Measurements from ENCODE around the gene PROSER2. TPM values are rescaled to one million over a fixed set of nuclear protein-coding genes. Genes with fewer than 3 reads are reported as not detected.

The PROSER2 gene
- total and polyA plus RNA-seq, 9 of the 15 experiments (the other 6 are each of a cell fraction or from before 2014, with no cell fraction given): 0.62 to 14.8 (median 2.9) TPM

- TF ChIP-seq ZNF282 (CRISPR knock-in tag; IDR thresholded peaks at IDR 0.05) (no peak), KLF13 (tag; IDR thresholded peaks at IDR 0.05; ENCODE audit: borderline replicate concordance, low read depth) (no peak), L3MBTL2 (IDR thresholded peaks at IDR 0.05) (no peak), MTA2 (IDR thresholded peaks at IDR 0.05; ENCODE audit: low read depth) (no peak), RAD21 (CRISPR knock-in tag; conservative IDR thresholded peaks at IDR 0.05 in 1 of 2, IDR thresholded peaks at IDR 0.05 in 1 of 2) (peak in 1 of 2 experiments; percentile 10; a peak in 1 of 4 replicates), ZNF324 (CRISPR knock-in tag; IDR thresholded peaks at IDR 0.05) (no peak), ZNF175 (CRISPR knock-in tag; IDR thresholded peaks at IDR 0.05; ENCODE audit: low read depth) (no peak), ZNF3 (CRISPR knock-in tag; IDR thresholded peaks at IDR 0.05) (no peak), ARNT (IDR thresholded peaks at IDR 0.05) (no peak), HCFC1 (IDR thresholded peaks at IDR 0.05; ENCODE audit: low read depth, low read length) (no peak), CREBBP (IDR thresholded peaks at IDR 0.05; ENCODE audit: low read depth, low read length) (no peak), ILF3 (IDR thresholded peaks at IDR 0.05; ENCODE audit: borderline replicate concordance) (no peak), SMAD4 (CRISPR knock-in tag; conservative IDR thresholded peaks at IDR 0.05) (peak; percentile 55), BRF1 (IDR thresholded peaks at IDR 0.05; ENCODE audit: borderline replicate concordance, extremely low read depth, insufficient read length) (no peak), MEF2A (IDR thresholded peaks at IDR 0.05; ENCODE audit: control insufficient read depth, low read depth, low read length) (peak; percentile 90), ZNF696 (CRISPR knock-in tag; conservative IDR thresholded peaks at IDR 0.05) (no peak), PTTG1 (tag; IDR thresholded peaks at IDR 0.05; ENCODE audit: low read depth) (no peak), ZNF217 (CRISPR knock-in tag; IDR thresholded peaks at IDR 0.05) (no peak)
- TF ChIP-seq, protein P1, sequence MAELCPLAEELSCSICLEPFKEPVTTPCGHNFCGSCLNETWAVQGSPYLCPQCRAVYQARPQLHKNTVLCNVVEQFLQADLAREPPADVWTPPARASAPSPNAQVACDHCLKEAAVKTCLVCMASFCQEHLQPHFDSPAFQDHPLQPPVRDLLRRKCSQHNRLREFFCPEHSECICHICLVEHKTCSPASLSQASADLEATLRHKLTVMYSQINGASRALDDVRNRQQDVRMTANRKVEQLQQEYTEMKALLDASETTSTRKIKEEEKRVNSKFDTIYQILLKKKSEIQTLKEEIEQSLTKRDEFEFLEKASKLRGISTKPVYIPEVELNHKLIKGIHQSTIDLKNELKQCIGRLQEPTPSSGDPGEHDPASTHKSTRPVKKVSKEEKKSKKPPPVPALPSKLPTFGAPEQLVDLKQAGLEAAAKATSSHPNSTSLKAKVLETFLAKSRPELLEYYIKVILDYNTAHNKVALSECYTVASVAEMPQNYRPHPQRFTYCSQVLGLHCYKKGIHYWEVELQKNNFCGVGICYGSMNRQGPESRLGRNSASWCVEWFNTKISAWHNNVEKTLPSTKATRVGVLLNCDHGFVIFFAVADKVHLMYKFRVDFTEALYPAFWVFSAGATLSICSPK (IDR thresholded peaks at IDR 0.05; ENCODE audit: borderline replicate concordance): no peak
- TF ChIP-seq, protein P2, sequence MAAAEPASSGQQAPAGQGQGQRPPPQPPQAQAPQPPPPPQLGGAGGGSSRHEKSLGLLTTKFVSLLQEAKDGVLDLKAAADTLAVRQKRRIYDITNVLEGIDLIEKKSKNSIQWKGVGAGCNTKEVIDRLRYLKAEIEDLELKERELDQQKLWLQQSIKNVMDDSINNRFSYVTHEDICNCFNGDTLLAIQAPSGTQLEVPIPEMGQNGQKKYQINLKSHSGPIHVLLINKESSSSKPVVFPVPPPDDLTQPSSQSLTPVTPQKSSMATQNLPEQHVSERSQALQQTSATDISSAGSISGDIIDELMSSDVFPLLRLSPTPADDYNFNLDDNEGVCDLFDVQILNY (CRISPR knock-in tag; IDR thresholded peaks at IDR 0.05): no peak
Observed at GRCh38 chr10:11871466-11871865, 48.3 kb downstream of the PROSER2 start (continued).
